ENCODE results near the gene ROBO1. TPM values are rescaled to one million over a fixed set of nuclear protein-coding genes. Genes with fewer than 3 reads are reported as not detected.

ROBO1 gene
- polyA plus RNA-seq, 3 donors = 115 to 133 (median 127) TPM

DNA sequence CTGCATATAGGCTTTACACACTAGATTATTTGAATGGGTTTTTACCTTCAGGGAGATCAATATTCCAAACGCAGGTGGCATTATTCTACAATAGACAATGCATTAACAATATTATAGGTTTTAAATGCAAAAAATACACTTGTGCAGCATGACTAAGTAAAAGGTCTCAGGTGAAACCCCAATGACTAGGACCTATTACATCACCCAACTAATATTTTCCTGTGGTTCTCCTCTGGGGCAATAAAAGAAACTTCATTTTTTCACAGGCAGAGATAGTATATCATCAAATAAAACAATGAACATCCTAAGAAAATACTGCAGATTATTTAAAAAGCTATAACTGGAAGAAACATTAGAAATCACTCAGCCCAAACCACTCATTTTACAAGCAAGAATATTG is 375.3 kb downstream of the ROBO1 start:
- no peak for DNase-seq (ENCODE audit: low read depth in 3 of 3, low spot score in 2 of 3)

DNA sequence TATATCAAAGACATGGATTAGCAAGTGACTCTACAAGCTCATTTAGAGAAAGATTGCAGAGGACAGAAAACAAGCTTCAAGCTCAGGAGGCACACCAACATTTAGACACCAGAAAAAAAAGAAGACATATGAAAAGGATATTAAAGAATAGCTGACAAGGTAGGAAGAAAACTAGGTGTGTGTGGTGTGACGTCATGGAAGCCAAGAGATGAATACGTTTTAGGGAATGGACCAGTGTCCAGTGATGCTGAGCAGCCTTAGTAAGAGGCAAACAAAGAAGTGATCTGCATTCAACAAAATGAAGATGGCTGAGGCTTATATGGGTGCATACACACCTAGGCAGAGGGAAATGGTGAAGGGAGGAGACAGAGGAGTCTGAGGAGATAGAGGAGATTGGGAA is 377.4 kb downstream of the ROBO1 start:
- no peak for DNase-seq (ENCODE audit: low read depth in 3 of 3, low spot score in 2 of 3)

DNA sequence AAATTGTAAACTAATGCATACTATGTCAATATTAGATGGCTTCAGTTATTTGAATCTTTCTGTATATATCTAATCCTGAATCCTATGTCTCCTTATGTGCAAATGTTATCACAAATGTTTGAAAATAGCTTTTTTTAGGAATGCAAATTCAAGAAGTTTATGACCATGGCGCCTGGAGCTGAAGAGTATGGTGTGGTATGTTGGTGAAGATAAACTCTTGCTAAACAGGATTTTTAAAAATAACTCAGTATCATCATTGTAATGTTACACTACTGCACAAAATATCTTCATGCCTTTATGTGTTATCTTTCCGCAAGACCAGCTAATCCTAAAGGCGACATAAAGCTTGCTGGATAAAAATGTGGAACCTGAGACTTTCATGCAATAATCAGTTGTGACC is 382.6 kb downstream of the ROBO1 start:
- no peak for DNase-seq (ENCODE audit: low read depth in 3 of 3, low spot score in 2 of 3)

DNA sequence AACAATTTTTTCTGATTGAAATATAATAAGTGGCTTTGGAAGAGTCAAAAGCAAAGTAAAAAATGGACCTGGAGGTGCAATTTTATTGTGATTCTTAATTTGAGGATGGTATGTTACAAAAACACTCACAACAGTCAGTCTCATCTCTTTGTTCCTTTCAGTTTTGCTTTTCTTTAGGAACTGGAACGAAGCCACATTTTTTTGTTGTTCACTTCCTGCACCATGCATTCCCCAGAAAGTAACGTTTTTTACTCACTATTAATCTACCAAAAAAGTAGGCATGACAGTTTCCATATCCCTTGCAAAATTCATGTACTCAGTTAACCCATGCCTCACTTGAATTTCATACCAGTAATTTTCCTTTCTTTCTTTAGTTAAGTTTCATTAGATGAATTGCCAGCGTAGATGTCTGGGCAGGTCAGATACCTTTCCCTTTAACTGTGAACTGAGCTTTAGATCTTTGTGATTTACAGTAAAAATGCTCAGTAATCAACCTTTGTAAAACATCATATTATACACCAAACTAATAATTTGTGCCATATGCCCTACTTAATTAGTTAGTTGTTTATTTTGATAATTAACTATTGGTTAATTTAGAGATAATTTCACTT is 384.3 kb downstream of the ROBO1 start:
- no peak for DNase-seq (ENCODE audit: low read depth in 3 of 3, low spot score in 2 of 3)

DNA sequence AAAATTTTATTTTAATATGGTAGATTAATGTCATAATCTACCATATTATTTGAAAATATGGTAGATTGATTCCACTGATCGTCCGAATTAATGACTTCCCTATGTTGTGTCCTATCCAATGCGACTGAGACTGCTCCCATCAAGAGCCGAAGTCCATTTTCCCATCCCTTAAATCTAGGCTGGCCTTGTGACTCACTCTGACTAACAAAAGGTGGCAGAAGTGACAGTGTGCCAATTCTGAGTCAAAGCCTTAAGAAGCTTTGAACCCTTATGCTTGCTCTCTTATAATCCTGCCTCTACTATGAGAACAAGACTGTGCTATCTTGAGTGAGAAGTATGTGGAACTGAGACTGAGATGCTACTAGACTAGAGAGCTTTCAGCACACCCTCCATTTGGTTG is 387.2 kb downstream of the ROBO1 start:
- DNase-seq (ENCODE audit: low read depth in 3 of 3, low spot score in 2 of 3) = no peak

DNA sequence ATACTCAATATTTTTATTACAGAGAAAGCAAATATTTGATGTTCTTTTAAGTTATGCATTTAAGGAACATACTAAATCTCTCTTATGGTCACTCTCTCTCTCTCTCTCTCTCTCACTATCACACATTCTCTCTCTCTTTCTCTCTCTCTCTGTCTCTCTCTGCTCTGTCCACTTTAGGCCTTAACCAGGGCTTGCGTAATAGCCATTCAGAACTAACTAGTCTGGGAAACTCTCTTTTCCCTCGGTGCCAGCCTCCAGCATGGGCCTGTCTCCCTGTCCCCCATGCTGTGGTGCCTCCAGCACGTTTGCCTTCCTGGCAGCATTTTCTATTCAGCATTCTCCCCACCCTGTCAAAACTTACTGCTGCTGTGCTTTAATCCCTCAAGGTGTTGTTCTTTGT is 389.7 kb downstream of the ROBO1 start:
- DNase-seq (ENCODE audit: low read depth in 3 of 3, low spot score in 2 of 3) = no peak

DNA sequence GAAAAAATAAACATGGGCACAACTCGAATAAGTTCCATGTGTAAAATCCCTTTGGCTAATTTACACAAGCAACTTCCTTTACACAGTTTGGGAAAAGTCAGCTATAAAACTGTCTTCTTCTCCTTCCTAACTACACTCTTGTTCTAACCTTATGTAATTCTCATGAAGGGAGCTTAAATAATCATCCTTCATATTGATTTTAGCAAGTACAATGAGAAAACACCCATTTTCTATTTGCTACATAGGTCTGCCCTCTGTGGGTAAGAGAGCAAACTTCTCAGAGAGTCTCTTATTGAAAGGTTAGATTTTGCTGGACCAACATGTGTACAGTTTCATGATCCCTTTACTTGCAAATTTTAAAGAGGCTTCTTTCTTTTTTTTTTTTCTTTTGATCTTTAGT is 398.5 kb downstream of the ROBO1 start:
- DNase-seq (ENCODE audit: low read depth in 3 of 3, low spot score in 2 of 3) = peak in 1 of 3 donors; percentile 13

DNA sequence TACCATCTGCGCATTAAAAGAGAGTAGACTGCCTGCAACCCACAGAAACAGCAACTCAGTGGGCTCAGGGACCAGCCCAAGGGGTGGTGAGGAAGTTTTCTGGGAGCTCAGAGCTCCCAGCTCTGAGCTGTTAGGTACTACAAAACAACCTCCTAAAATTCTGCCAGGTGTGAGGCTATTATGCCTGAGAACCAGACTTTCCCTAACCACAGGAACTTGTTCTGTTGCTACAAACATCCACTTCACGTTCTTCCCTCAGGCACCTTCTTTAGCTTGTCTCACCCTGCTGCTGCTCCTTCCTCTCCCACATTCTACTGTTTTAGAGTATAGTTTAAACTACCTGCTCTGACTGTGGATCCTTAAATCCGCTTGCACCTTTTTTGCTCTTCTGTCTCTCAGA is 399.4 kb downstream of the ROBO1 start:
- DNase-seq (ENCODE audit: low read depth in 3 of 3, low spot score in 2 of 3) = no peak

DNA sequence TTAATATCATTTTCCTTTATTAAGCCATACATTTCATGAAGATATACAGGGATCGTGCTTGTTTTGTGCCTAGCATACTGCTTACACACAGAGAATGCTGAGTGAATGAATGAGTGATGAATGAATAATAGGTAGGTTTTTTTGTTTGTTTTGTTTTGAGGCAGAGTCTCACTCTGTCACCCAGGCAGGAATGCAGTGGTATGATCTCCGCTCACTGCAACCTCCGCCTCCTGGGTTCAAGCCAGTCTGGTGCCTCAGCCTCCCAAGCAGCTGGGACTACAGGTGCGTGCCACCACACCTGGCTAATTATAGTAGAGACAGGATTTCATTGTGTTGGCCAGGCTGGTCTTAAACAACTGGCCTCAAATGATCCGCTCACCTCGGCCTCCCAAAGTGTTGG is 400.0 kb downstream of the ROBO1 start:
- no peak for DNase-seq (ENCODE audit: low read depth in 3 of 3, low spot score in 2 of 3)

DNA sequence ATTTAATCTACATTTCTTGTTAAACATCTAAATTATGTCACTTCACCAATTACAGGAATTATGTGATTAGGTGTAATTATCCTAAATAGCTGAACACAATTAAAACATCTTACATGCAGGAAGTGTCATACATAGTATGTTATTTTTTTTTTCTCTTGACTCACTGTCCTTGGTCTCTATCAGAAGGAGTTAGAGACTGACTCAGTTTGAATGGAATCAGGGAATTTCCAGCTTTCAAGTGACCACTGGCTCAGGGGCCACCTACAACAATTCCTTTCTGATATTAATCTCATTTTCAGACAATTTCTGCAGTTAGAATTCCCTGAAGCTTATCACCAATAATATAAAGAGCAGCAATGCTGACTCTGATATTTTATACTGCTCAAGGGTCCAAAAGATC is 400.7 kb downstream of the ROBO1 start:
- DNase-seq (ENCODE audit: low read depth in 3 of 3, low spot score in 2 of 3) = no peak

DNA sequence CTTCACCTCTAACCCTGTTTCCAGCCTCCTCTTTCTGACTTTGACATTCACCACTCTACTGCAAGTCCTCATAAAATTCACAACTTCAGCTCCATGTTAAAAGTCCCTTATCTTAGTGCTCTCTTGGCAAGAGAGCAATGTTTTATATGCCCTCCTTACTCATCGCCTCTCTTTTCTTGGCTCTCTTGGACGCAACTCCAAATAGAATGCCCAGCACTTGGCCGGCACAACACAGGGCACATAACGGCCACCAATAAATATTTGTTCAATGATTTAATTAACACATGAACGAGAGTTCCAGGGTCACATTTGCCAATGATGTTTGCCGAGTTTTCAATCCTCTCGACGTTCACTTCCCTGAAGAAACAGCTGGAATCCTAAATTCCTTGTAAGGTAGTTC is 401.4 kb downstream of the ROBO1 start:
- DNase-seq (ENCODE audit: low read depth in 3 of 3, low spot score in 2 of 3) = no peak

DNA sequence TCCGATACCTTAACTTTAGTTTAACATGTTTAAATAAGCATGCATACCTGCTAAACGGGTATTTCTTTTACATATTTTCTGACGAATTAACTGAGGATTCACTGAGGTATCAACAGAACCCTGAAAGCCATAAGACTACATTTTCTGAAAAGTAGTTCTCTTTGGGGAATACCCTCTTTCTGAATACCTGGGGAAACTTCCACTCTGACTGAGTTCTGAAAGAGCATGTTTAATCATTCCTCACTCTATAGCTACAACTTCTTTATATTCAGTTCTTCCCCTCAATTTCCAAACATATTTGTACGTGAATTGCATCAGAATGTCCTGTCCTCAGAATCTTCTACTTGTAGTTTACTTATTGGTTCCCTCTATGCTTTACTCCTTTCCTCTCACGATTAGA is 403.0 kb downstream of the ROBO1 start:
- DNase-seq (ENCODE audit: low read depth in 3 of 3, low spot score in 2 of 3) = no peak

DNA sequence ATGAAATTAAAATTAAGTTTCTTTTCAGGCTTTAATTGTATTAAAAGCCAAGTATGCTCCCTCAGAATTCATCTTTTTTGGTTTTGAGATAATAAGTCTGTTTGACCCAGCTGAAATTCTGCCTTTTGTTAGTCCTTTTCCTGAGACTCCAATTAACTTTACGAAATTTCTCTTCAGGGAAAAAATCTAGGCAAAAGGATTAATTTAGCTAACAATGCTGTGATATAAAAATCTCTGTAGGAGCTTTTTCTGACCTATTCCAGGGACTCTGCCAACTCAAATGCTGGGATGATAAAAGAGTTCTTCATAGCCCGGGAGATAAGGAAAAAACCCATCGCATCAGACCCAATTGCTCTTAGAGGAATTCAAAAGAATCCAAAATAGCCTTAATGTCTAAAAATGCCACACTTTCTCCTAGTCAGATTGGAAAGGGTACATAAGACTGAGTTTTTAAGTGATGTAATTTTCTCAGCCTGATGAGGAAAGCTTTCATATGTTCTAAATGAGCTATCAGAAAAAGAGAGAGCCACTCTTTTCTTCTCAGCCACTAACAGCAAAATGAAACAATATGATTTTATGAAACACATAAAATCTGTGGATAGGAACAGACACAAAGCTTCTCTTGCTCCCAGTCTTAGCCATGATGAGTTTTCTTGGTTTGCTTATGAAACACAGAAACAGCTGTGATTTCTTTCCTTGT is 405.1 kb downstream of the ROBO1 start:
- no peak for DNase-seq (ENCODE audit: low read depth in 3 of 3, low spot score in 2 of 3)

DNA sequence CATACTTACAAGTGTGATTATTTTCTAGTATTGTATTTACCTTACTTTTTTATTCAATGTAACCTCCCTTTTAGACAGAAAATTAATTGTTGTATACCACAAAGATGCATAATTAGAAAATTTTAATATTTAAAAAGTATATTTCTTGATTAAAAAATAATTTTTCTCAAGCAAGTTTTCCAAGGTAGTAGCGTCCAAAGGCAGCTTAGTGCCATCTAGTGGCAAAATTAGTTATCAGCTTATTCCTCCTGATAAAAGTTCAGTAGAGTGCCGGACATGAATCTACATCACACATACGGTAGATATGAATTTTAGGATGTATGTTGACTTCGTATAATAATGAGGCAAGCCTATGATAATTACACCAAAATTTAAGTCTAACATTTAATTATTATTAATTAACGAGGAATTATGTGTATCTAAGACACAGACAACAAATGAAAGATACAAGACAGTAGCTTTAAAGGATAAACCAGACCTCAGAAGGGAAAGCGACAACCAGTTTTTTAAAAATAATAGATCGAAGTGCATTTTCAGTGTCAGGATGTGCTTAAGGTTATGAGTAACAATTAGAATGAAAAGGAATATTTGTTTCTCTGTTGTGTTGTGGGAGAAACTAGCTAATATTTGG is 405.9 kb downstream of the ROBO1 start:
- peak in 2 of 3 donors; percentile 17 to 23 for DNase-seq (ENCODE audit: low read depth in 3 of 3, low spot score in 2 of 3)

DNA sequence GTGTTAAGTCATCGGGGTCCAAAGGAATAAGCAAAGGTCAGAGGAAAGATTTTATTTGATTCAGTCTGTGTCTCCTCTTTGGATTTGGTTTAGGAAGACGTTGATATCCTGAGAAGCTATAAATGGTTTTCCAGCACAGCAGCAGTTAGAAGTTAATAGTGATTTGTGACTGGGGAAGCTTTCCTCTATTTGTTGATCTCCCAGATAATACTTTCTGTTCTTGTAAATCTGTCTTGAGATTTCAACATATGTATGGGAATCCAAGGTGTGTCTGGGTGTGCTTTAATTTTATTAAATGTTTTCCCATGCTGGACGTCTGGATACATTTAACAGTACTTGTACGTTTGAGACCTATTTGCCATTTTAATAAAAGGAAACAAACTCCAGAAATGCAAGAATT is 409.5 kb downstream of the ROBO1 start:
- no peak for DNase-seq (ENCODE audit: low read depth in 3 of 3, low spot score in 2 of 3)

DNA sequence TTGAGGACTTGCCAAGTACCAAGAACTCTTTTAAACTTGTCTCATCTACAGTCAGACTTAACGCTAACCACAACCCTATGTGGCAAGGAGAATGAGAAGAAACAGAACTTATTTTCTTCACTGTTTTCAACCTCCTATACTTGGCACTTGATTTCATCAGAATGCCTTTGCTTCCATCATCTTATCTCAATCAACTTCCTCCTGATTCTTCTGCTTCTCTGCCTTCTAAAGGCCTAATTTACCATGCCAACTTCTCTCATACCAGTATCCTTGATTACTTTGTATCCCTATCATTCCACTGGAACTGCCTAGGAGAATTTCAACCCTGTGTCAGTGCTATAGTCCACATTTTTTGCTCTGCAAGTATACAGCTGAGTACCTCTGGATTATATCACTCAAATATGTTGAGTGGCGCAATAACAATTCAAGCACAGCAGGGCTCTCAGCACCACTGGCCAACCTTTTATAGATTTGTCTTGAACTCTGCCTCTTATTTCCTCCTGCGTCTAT is 413.6 kb downstream of the ROBO1 start:
- DNase-seq (ENCODE audit: low read depth in 3 of 3, low spot score in 2 of 3) = no peak

DNA sequence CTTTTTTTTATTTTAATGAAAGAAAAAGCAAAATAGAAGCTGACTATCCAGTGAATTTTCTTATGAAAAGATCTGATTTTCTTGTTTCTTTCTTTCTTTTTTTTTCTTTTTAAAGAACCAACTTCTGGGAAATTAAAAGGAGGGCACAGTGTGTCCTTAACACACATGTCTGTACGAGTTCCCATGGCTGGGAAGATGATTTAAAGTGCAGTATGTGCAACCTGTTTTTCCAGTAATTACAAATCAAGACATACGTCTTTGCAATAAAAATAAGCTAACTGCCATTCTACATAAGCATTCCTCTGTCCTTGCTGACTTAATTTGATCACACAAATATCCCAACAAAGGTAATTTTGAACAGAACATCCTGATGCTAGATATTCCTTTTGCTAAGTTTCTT is 416.1 kb downstream of the ROBO1 start:
- DNase-seq (ENCODE audit: low read depth in 3 of 3, low spot score in 2 of 3) = no peak

DNA sequence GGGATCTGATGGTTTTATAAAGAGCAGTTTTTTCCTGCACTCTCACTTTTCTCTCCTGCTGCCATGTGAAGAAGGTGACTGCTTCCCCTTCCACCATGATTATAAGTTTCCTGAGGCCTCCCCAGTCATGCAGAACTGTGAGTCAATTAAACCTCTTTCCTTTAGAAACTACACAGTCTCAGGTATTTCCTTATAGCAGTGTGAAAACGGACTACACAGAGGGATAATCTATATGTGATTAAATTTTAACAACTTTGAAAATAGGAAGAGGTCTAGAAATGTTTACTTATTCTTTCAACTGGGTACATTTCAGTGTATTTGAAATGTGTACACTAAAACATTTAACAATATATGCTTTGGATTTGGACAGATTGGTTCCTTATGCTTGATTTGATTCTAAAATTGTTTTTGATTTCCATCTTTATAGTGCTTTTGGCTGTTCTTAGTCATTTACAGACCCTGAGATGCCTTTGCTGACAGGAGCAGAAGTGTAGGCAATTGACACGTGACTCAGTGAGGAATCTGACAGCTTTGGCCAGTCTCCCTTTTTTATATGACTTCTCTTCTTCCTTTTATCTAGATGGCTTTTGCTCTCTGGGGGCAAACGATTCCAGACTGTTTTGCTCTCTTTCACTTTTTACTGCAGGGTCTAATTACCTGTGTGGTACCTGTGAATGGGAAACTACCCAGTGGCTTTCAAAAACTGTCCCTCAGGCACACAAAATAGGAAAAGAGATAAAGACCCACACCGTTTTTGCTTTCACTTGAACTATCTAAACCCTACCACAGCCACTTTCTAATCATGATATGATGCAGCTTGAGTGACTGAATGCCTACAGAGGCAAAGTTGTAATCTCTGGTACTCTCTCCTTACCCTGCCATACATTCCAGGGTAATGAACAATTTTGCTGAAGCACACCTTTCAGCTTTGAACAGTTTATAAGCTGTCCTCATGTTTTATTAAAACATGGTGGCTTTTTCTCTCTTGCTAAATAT is 422.6 kb downstream of the ROBO1 start:
- DNase-seq (ENCODE audit: low read depth in 3 of 3, low spot score in 2 of 3) = no peak

DNA sequence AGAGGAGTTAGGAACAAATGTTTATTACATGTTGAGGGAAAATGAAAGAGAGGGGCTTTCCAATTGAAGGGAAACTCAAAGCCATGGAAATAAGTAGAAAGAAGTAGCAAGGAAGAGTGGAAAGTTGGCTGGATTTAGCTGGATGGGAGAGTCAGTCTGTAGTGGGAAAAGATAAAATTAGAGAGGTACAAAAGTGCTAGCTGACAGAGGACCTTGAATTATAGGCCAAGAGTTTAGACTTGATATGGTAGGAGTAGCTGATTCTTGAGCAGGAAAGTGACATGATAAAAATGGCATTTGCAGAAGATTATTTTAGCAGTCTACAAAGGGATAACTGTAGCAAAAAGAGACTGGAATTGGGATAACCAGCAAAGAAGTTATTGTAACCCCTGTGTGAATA is 425.8 kb downstream of the ROBO1 start:
- no peak for DNase-seq (ENCODE audit: low read depth in 3 of 3, low spot score in 2 of 3)

DNA sequence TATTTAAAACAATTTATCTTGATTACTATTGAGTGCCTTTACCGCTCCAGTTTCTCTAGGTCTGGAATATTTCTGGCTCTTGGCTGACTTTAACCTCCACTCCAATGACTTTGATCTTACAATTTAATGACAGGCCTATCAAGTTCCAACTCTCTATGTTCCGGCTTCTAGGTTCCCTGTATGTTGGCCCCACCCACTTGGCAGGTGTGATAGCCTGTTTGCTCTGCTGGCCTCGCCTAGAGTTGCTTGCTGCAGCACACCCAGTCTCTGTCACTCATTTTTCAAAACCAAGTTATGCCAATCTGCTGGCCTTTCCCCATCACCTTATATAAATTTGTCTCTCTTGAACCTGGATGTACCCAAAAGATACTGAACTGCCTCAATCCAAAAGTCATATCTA is 428.0 kb downstream of the ROBO1 start:
- no peak for DNase-seq (ENCODE audit: low read depth in 3 of 3, low spot score in 2 of 3)

DNA sequence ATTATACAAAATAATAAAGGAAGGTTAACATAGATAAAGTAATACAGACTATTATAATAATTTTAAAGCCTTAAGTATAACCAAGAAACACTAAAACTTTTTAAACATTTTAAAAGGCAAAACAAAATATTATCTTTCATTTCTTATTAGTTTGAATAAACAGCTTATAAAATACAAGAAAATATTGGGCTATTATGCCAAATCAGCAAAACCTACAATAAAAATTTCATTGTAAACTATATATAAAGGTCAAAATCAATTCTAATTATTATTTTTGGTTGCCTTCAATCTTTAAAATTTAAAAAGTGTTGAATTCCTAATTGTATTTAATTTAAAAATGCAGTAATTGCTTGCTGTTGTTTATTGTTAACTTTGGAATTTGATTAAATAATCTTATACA is 430.0 kb downstream of the ROBO1 start:
- no peak for DNase-seq (ENCODE audit: low read depth in 3 of 3, low spot score in 2 of 3)
